WTC11 (cell line): Measurements from ENCODE around the gene PRDM5.

ENCODE experiments used
- NFYB ChIP-seq: sonication (generic); formaldehyde crosslinking; conservative IDR thresholded peaks from 2 replicates; pipeline ENCODE4 v1.8.0; 2022; ENCODE audit warnings: low read depth, missing genetic modification reagents
- TF ChIP-seq, protein P1 (sequence below): fragments of 200-600 bp; IDR thresholded peaks from 2 replicates; pipeline ENCODE4 v1.8.0; 2022; ENCODE audit warnings: antibody characterized with exemption
- TF ChIP-seq, protein P2 (sequence below): sonication (generic); formaldehyde crosslinking; IDR thresholded peaks from 2 replicates; pipeline ENCODE4 v1.8.1; 2022; ENCODE audit warnings: low read depth, missing genetic modification reagents, borderline replicate concordance
- TF ChIP-seq, protein P3 (sequence below): sonication (generic); formaldehyde crosslinking; IDR thresholded peaks from 2 replicates; pipeline ENCODE4 v1.8.1; 2023; ENCODE audit warnings: mild to moderate bottlenecking, moderate library complexity, missing genetic modification reagents
- TF ChIP-seq, protein P4 (sequence below): sonication (generic); formaldehyde crosslinking; IDR thresholded peaks from 2 replicates; pipeline ENCODE4 v1.8.1; 2023; ENCODE audit warnings: mild to moderate bottlenecking, missing genetic modification reagents
- TF ChIP-seq, protein P5 (sequence below): sonication (generic); formaldehyde crosslinking; conservative IDR thresholded peaks from 2 replicates; pipeline ENCODE4 v1.8.1; 2022; ENCODE audit warnings: mild to moderate bottlenecking, missing genetic modification reagents
- TF ChIP-seq, protein P6 (sequence below): fragments of 250-450 bp; sonication (Bioruptor Pico); IDR thresholded peaks from 2 replicates; pipeline ENCODE4 v1.9.0; 2021; ENCODE audit warnings: mild to moderate bottlenecking, borderline replicate concordance
- TF ChIP-seq, protein P7 (sequence below): fragments of 250-450 bp; sonication (Bioruptor Pico); IDR thresholded peaks from 2 replicates; pipeline ENCODE4 v1.8.0; 2021; ENCODE audit warnings: mild to moderate bottlenecking

DNA sequence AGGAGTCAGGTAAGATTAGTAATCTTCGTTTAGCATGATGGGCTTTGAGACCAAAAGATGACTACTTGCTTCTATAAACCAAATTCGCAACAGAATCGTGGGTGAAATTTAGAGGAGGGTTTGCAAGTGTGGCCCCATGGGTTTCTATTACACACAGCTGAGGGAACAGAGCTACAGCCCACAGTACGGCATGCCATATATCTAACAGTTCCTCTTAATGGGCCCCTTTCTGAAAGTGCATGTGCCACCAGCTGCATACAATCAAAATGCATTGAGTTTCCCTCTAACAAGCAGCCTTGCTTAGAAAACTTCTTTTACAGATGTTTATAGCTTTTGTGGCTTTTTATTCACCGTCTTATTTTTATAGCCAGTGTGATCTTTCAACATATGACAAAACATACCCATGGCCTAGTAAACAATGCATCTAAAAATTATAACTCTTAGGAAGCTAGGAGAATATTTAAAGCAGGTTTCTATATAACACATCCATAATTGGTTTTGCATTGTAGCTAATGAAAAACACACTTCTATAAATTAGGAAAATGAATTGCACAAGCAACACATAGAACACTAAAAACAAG is 202.1 kb downstream of the PRDM5 start:
- TF ChIP-seq, protein P1, sequence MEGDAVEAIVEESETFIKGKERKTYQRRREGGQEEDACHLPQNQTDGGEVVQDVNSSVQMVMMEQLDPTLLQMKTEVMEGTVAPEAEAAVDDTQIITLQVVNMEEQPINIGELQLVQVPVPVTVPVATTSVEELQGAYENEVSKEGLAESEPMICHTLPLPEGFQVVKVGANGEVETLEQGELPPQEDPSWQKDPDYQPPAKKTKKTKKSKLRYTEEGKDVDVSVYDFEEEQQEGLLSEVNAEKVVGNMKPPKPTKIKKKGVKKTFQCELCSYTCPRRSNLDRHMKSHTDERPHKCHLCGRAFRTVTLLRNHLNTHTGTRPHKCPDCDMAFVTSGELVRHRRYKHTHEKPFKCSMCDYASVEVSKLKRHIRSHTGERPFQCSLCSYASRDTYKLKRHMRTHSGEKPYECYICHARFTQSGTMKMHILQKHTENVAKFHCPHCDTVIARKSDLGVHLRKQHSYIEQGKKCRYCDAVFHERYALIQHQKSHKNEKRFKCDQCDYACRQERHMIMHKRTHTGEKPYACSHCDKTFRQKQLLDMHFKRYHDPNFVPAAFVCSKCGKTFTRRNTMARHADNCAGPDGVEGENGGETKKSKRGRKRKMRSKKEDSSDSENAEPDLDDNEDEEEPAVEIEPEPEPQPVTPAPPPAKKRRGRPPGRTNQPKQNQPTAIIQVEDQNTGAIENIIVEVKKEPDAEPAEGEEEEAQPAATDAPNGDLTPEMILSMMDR: no peak
- TF ChIP-seq, protein P2, sequence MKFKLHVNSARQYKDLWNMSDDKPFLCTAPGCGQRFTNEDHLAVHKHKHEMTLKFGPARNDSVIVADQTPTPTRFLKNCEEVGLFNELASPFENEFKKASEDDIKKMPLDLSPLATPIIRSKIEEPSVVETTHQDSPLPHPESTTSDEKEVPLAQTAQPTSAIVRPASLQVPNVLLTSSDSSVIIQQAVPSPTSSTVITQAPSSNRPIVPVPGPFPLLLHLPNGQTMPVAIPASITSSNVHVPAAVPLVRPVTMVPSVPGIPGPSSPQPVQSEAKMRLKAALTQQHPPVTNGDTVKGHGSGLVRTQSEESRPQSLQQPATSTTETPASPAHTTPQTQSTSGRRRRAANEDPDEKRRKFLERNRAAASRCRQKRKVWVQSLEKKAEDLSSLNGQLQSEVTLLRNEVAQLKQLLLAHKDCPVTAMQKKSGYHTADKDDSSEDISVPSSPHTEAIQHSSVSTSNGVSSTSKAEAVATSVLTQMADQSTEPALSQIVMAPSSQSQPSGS (CRISPR knock-in tag): no peak
- TF ChIP-seq, protein P3, sequence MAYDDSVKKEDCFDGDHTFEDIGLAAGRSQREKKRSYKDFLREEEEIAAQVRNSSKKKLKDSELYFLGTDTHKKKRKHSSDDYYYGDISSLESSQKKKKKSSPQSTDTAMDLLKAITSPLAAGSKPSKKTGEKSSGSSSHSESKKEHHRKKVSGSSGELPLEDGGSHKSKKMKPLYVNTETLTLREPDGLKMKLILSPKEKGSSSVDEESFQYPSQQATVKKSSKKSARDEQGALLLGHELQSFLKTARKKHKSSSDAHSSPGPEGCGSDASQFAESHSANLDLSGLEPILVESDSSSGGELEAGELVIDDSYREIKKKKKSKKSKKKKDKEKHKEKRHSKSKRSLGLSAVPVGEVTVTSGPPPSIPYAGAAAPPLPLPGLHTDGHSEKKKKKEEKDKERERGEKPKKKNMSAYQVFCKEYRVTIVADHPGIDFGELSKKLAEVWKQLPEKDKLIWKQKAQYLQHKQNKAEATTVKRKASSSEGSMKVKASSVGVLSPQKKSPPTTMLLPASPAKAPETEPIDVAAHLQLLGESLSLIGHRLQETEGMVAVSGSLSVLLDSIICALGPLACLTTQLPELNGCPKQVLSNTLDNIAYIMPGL: no peak
- TF ChIP-seq, protein P4, sequence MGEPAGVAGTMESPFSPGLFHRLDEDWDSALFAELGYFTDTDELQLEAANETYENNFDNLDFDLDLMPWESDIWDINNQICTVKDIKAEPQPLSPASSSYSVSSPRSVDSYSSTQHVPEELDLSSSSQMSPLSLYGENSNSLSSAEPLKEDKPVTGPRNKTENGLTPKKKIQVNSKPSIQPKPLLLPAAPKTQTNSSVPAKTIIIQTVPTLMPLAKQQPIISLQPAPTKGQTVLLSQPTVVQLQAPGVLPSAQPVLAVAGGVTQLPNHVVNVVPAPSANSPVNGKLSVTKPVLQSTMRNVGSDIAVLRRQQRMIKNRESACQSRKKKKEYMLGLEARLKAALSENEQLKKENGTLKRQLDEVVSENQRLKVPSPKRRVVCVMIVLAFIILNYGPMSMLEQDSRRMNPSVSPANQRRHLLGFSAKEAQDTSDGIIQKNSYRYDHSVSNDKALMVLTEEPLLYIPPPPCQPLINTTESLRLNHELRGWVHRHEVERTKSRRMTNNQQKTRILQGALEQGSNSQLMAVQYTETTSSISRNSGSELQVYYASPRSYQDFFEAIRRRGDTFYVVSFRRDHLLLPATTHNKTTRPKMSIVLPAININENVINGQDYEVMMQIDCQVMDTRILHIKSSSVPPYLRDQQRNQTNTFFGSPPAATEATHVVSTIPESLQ (CRISPR knock-in tag): no peak
- TF ChIP-seq, protein P5, sequence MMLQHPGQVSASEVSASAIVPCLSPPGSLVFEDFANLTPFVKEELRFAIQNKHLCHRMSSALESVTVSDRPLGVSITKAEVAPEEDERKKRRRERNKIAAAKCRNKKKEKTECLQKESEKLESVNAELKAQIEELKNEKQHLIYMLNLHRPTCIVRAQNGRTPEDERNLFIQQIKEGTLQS (CRISPR knock-in tag): no peak
- TF ChIP-seq, protein P6, sequence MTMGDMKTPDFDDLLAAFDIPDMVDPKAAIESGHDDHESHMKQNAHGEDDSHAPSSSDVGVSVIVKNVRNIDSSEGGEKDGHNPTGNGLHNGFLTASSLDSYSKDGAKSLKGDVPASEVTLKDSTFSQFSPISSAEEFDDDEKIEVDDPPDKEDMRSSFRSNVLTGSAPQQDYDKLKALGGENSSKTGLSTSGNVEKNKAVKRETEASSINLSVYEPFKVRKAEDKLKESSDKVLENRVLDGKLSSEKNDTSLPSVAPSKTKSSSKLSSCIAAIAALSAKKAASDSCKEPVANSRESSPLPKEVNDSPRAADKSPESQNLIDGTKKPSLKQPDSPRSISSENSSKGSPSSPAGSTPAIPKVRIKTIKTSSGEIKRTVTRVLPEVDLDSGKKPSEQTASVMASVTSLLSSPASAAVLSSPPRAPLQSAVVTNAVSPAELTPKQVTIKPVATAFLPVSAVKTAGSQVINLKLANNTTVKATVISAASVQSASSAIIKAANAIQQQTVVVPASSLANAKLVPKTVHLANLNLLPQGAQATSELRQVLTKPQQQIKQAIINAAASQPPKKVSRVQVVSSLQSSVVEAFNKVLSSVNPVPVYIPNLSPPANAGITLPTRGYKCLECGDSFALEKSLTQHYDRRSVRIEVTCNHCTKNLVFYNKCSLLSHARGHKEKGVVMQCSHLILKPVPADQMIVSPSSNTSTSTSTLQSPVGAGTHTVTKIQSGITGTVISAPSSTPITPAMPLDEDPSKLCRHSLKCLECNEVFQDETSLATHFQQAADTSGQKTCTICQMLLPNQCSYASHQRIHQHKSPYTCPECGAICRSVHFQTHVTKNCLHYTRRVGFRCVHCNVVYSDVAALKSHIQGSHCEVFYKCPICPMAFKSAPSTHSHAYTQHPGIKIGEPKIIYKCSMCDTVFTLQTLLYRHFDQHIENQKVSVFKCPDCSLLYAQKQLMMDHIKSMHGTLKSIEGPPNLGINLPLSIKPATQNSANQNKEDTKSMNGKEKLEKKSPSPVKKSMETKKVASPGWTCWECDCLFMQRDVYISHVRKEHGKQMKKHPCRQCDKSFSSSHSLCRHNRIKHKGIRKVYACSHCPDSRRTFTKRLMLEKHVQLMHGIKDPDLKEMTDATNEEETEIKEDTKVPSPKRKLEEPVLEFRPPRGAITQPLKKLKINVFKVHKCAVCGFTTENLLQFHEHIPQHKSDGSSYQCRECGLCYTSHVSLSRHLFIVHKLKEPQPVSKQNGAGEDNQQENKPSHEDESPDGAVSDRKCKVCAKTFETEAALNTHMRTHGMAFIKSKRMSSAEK (CRISPR knock-in tag): no peak
- no peak for TF ChIP-seq NFYB
- TF ChIP-seq, protein P7, sequence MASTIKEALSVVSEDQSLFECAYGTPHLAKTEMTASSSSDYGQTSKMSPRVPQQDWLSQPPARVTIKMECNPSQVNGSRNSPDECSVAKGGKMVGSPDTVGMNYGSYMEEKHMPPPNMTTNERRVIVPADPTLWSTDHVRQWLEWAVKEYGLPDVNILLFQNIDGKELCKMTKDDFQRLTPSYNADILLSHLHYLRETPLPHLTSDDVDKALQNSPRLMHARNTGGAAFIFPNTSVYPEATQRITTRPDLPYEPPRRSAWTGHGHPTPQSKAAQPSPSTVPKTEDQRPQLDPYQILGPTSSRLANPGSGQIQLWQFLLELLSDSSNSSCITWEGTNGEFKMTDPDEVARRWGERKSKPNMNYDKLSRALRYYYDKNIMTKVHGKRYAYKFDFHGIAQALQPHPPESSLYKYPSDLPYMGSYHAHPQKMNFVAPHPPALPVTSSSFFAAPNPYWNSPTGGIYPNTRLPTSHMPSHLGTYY: no peak
